K562 (cell line): ENCODE data around the gene HERC3. TPM values are rescaled to one million over a fixed set of nuclear protein-coding genes. Genes with fewer than 3 reads are reported as not detected.

Experiments used
- ATAC-seq: fragments of 200-7000 bp; cut with Tn5 transposase; 3 replicates; pipeline ENCODE4 v1.9.1; 2020; ENCODE audit warnings: moderate library complexity
- BruUV-seq: library from RNA; stranded (reverse); fragments of 400-500 nt; replicated peaks from 2 replicates; lab custom pipeline; 2021; lab: Mats Ljungman, UMichigan
- CTCF ChIA-PET: fragments of 300-600 bp; formaldehyde crosslinking; extraction: SDS; loops from one replicate; lab custom pipeline; 2021; ENCODE audit warnings: low intra/inter-chr PET ratio; lab: Yijun Ruan, JAX
- POLR2A ChIA-PET: fragments of 300-600, 350-650 bp; sonication (Branson Sonifier 250); formaldehyde crosslinking; extraction: SDS; loops from one replicate; lab custom pipeline; 2021; ENCODE audit warnings: antibody characterized with exemption, inconsistent platforms; lab: Yijun Ruan, JAX
- DNase-seq, 4 experiments: peaks; one replicate each; pipeline versions ENCODE4 v3.0.0 to v3.0.0-alpha.2; 2011 to 2018; ENCODE audit warnings: low spot score in 3 of 4, mixed read lengths in 3 of 4; ENCODE audit errors: extremely low read depth in 1 of 4
- FAIRE-seq: peaks from 2 replicates; lab custom pipeline; 2011; peaks lifted over from hg19 to GRCh38; lab: Jason Lieb, UNC
- H2AFZ ChIP-seq: 2 replicates; pipeline ENCODE4 v1.6.0; 2011; ENCODE audit warnings: low read depth, low read length, control low read depth, inconsistent platforms
- H3K27ac ChIP-seq: fragments of 200-600 bp; 3 replicates; pipeline ENCODE4 v1.8.0; 2011; ENCODE audit warnings: low read depth, mild to moderate bottlenecking, control low read depth, inconsistent platforms, low read length, moderate library complexity, mixed read lengths; ENCODE audit errors: extremely low read depth
- H3K27me3 ChIP-seq, 2 experiments: fragments of 300-600 bp in 1 of 2; 2 replicates in 1 of 2; 3 replicates in 1 of 2; pipeline versions ENCODE4 v1.6.0 to v1.8.0; 2011; ENCODE audit warnings: inconsistent platforms in 2 of 2, low read length in 2 of 2, mild to moderate bottlenecking in 1 of 2, mixed read lengths in 1 of 2, moderate library complexity in 1 of 2; ENCODE audit not compliant: control insufficient read depth in 2 of 2, insufficient read depth in 2 of 2
- H3K36me3 ChIP-seq: fragments of 300-600 bp; 3 replicates; pipeline ENCODE4 v1.8.0; 2011; ENCODE audit warnings: mild to moderate bottlenecking, low read length, inconsistent platforms; ENCODE audit not compliant: control insufficient read depth, insufficient read depth
- H3K4me1 ChIP-seq, 2 experiments: fragments of 200-600 bp in 1 of 2; replicated peaks in 1 of 2; 2 replicates in 1 of 2; 3 replicates in 1 of 2; pipeline versions ENCODE4 v1.5.1 to v1.8.0; 2011; ENCODE audit warnings: inconsistent platforms in 2 of 2, low read length in 2 of 2, mild to moderate bottlenecking in 1 of 2, mixed read lengths in 1 of 2, moderate library complexity in 1 of 2; ENCODE audit not compliant: control insufficient read depth in 2 of 2, insufficient read depth in 2 of 2
- H3K4me2 ChIP-seq: 2 replicates; pipeline ENCODE4 v1.6.1; 2011; ENCODE audit warnings: low read length, control low read depth, inconsistent platforms, mixed read lengths; ENCODE audit not compliant: insufficient read depth
- H3K4me3 ChIP-seq: fragments of 200-600 bp; sonication (generic), shearing (Covaris generic); 2 replicates; pipeline ENCODE4 v1.5.1; 2016; ENCODE audit warnings: control low read depth, inconsistent platforms
- H3K79me2 ChIP-seq: fragments of 200-600 bp; 3 replicates; pipeline ENCODE4 v1.8.0; 2011; ENCODE audit warnings: low read length, inconsistent platforms; ENCODE audit not compliant: control insufficient read depth, insufficient read depth
- H3K9ac ChIP-seq, 2 experiments: 2 replicates each; pipeline versions ENCODE4 v1.6.0 to v1.6.1; 2011; ENCODE audit warnings: low read depth in 2 of 2, low read length in 2 of 2, control low read depth in 1 of 2, inconsistent platforms in 1 of 2, mild to moderate bottlenecking in 1 of 2, mixed read lengths in 1 of 2; ENCODE audit not compliant: insufficient read depth in 1 of 2
- H3K9me1 ChIP-seq: one replicate; pipeline ENCODE4 v1.6.0; 2011; ENCODE audit warnings: inconsistent platforms, mild to moderate bottlenecking, low read length, moderate library complexity; ENCODE audit not compliant: control insufficient read depth, insufficient read depth
- H3K9me3 ChIP-seq: replicated peaks from 2 replicates; pipeline ENCODE4 v1.5.1; 2011; ENCODE audit warnings: low read depth, low read length, inconsistent platforms; ENCODE audit not compliant: control insufficient read depth, insufficient read depth
- H4K20me1 ChIP-seq: replicated peaks from 2 replicates; pipeline ENCODE4 v1.6.1; 2011; ENCODE audit warnings: low read length, inconsistent platforms, mixed read lengths; ENCODE audit not compliant: control insufficient read depth, insufficient read depth
- ATF3 ChIP-seq, 2 experiments: fragments of 450-650 bp in 1 of 2; sonication (generic) in 1 of 2; formaldehyde crosslinking in 1 of 2; IDR thresholded peaks in 1 of 2; conservative IDR thresholded peaks in 1 of 2; 2 replicates each; pipeline versions ENCODE4 v1.6.1 to v1.8.1; 2016 to 2023; ENCODE audit warnings: mild to moderate bottlenecking in 2 of 2, moderate library complexity in 2 of 2, inconsistent platforms in 1 of 2, missing genetic modification reagents in 1 of 2
- E2F5 ChIP-seq: sonication (generic); formaldehyde crosslinking; IDR thresholded peaks from 2 replicates; pipeline ENCODE4 v1.8.0; 2022; ENCODE audit warnings: mild to moderate bottlenecking, missing genetic modification reagents
- ID3 ChIP-seq, 2 experiments: fragments of 250-450 bp in 1 of 2; fragments of 450-650 bp in 1 of 2; sonication (Bioruptor Pico) in 1 of 2; IDR thresholded peaks; 2 replicates each; pipeline versions ENCODE4 v1.6.1 to v1.8.0; 2016 to 2021; ENCODE audit warnings: mild to moderate bottlenecking in 2 of 2, moderate library complexity in 2 of 2, missing compliant biosample characterization in 1 of 2, missing genetic modification characterization in 1 of 2
- KDM1A ChIP-seq, 2 experiments: fragments of 450-650 bp; IDR thresholded peaks; 2 replicates each; pipeline ENCODE4 v1.6.1; 2016; ENCODE audit warnings: mild to moderate bottlenecking in 2 of 2
- MAZ ChIP-seq, 2 experiments: fragments of 450-650 bp in 1 of 2; sonication (generic) in 1 of 2; formaldehyde crosslinking; IDR thresholded peaks in 1 of 2; conservative IDR thresholded peaks in 1 of 2; 2 replicates each; pipeline versions ENCODE4 v1.4.0 to v1.5.0; 2020; ENCODE audit warnings: mild to moderate bottlenecking in 1 of 2, missing genetic modification reagents in 1 of 2
- NRF1 ChIP-seq, 2 experiments: fragments of 450-650 bp; IDR thresholded peaks in 1 of 2; conservative IDR thresholded peaks in 1 of 2; 2 replicates each; pipeline ENCODE4 v1.6.1; 2014; ENCODE audit warnings: mild to moderate bottlenecking in 2 of 2
- SP1 ChIP-seq: sonication (generic); formaldehyde crosslinking; IDR thresholded peaks from 2 replicates; pipeline ENCODE4 v1.8.1; 2022; ENCODE audit warnings: mild to moderate bottlenecking, missing genetic modification reagents
- U2AF1 ChIP-seq: fragments of 200-400 bp; formaldehyde crosslinking; optimal IDR thresholded peaks from 2 replicates; pipeline ENCODE3; 2017; ENCODE audit warnings: mild to moderate bottlenecking, low read depth, low read length, moderate library complexity
- ZBTB5 ChIP-seq: fragments of 450-650 bp; IDR thresholded peaks from 2 replicates; pipeline ENCODE4 v1.6.1; 2017; ENCODE audit warnings: antibody characterized with exemption
- ZNF253 ChIP-seq: fragments of 250-450 bp; sonication (Bioruptor Pico); conservative IDR thresholded peaks from 2 replicates; pipeline ENCODE4 v1.6.1; 2021; ENCODE audit warnings: mild to moderate bottlenecking
- ZNF507 ChIP-seq: conservative IDR thresholded peaks from 2 replicates; pipeline ENCODE4 v1.6.1; 2017; ENCODE audit warnings: missing genetic modification characterization, missing compliant biosample characterization
- ZNF77 ChIP-seq: fragments of 250-450 bp; sonication (Bioruptor Pico); IDR thresholded peaks from 2 replicates; pipeline ENCODE4 v1.5.0; 2020
- WGBS: fragments of 100-300 bp; shearing (Covaris generic); methylation state at CpG from one replicate; pipeline ENCODE4 v1.1.6; 2016; ENCODE audit warnings: low coverage, mixed read lengths; ENCODE audit not compliant: insufficient coverage; ENCODE audit errors: missing lambda C conversion rate; 5-methylcytosine and 5-hydroxymethylcytosine counted together
- in situ Hi-C: fragments of 300-500 bp; cut with MboI; formaldehyde crosslinking; loops from 4 replicates; pipeline ENCODE4 v1.15.0; 2018; ENCODE audit warnings: inconsistent platforms, mixed read lengths
- intact Hi-C: fragments of 100-400 bp; cut with micrococcal nuclease; formaldehyde crosslinking; loops from 2 replicates; pipeline ENCODE4 v1.14.2; 2022
- polyA plus RNA-seq, 8 experiments: library from polyadenylated mRNA; depleted of rRNA in 4 of 8; stranded (reverse) in 5 of 8; unstranded in 3 of 8; fragments of >200 nt; fragmentation: Nextera tagmentation in 2 of 8; fragmentation: Illumina TruSeq in 1 of 8; extraction: Ambion mirVana in 2 of 8; extraction: Trizol in 1 of 8; gene quantifications; 2 replicates each; pipeline versions ENCODE4 v1.2.1 to v1.2.3, GENCODE V29; 2011 to 2014; ENCODE audit warnings: inconsistent platforms in 1 of 8, missing spikeins in 1 of 8
- total RNA-seq, 7 experiments: library from RNA; depleted of rRNA in 6 of 7; stranded (reverse); fragments of >200 nt in 6 of 7; fragmentation: Illumina TruSeq in 2 of 7; extraction: Trizol in 2 of 7; gene quantifications; 2 replicates each; pipeline versions ENCODE4 v1.2.1 to v1.2.3, GENCODE V29; 2011 to 2021; ENCODE audit warnings: low replicate concordance in 1 of 7
- TF ChIP-seq, protein P1 (sequence below), 2 experiments: fragments of 450-650 bp in 1 of 2; IDR thresholded peaks; 2 replicates each; pipeline ENCODE4 v1.6.1; 2011 to 2017; ENCODE audit warnings: low read depth in 2 of 2, antibody characterized with exemption in 1 of 2, borderline replicate concordance in 1 of 2, low read length in 1 of 2, mild to moderate bottlenecking in 1 of 2, mixed read lengths in 1 of 2; ENCODE audit not compliant: control insufficient read depth in 1 of 2

HERC3 gene
- total and polyA plus RNA-seq, 9 of the 15 experiments (the other 6 are each of a cell fraction or from before 2014, with no cell fraction given), result 1.8 to 13.1 (median 7.6) TPM

- WGBS, result 80% methylated on average over 6 of the region's 6 CpGs
- no peaks in the 10 kb centered on the region for H3K27me3 ChIP-seq
- CTCF ChIA-PET, result no interaction called here
- no peak overlapping the region for H3K9ac ChIP-seq
- no peaks in the 10 kb centered on the region for H4K20me1 ChIP-seq
- H3K9me3 ChIP-seq, result no peaks in the 10 kb centered on the region
- POLR2A ChIA-PET, result interaction anchor here (0.5 kb wide), 1 partner anchor 10 kb away, joined by 4 read pairs; no protein-coding TSS in a partner anchor
- H3K4me1 ChIP-seq, result no peaks in the 10 kb centered on the region; a peak in 1 of 5 replicates
- no TSS peak for BruUV-seq
- peaks cover 46% of the 10 kb centered on the region; the same call in 2 of the 3 replicates for H3K36me3 ChIP-seq
- no peak overlapping the region for H3K4me3 ChIP-seq
- DNase-seq (no peak), FAIRE-seq (no peak), ATAC-seq (no peak)
- H3K4me2 ChIP-seq, result no peak overlapping the region
- intact Hi-C loops, result no loop called here
- no peak overlapping the region for H3K27ac ChIP-seq
- in situ Hi-C loops, result no loop called here
- no peaks in the 10 kb centered on the region for H3K79me2 ChIP-seq
- H2AFZ ChIP-seq, result no peak overlapping the region
- no peaks in the 10 kb centered on the region for H3K9me1 ChIP-seq
- TF ChIP-seq ATF3 (IDR thresholded peaks at IDR 0.05), result no peak
- TF ChIP-seq ATF3 (CRISPR knock-in tag; conservative IDR thresholded peaks at IDR 0.05), result no peak
- no peak for TF ChIP-seq SP1
- TF ChIP-seq, protein P1, sequence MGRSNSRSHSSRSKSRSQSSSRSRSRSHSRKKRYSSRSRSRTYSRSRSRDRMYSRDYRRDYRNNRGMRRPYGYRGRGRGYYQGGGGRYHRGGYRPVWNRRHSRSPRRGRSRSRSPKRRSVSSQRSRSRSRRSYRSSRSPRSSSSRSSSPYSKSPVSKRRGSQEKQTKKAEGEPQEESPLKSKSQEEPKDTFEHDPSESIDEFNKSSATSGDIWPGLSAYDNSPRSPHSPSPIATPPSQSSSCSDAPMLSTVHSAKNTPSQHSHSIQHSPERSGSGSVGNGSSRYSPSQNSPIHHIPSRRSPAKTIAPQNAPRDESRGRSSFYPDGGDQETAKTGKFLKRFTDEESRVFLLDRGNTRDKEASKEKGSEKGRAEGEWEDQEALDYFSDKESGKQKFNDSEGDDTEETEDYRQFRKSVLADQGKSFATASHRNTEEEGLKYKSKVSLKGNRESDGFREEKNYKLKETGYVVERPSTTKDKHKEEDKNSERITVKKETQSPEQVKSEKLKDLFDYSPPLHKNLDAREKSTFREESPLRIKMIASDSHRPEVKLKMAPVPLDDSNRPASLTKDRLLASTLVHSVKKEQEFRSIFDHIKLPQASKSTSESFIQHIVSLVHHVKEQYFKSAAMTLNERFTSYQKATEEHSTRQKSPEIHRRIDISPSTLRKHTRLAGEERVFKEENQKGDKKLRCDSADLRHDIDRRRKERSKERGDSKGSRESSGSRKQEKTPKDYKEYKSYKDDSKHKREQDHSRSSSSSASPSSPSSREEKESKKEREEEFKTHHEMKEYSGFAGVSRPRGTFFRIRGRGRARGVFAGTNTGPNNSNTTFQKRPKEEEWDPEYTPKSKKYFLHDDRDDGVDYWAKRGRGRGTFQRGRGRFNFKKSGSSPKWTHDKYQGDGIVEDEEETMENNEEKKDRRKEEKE (IDR thresholded peaks at IDR 0.05; ENCODE audit: borderline replicate concordance in 1 of 2, control insufficient read depth in 1 of 2, low read depth in 2 of 2, low read length in 1 of 2), result no peak
- no peak for TF ChIP-seq MAZ (CRISPR knock-in tag; conservative IDR thresholded peaks at IDR 0.05 in 1 of 2, IDR thresholded peaks at IDR 0.05 in 1 of 2)
- no peak for TF ChIP-seq ID3 (CRISPR knock-in tag; IDR thresholded peaks at IDR 0.05)
- TF ChIP-seq ID3 (tag; IDR thresholded peaks at IDR 0.05), result no peak
- no peak for TF ChIP-seq E2F5
- TF ChIP-seq ZNF253 (CRISPR knock-in tag), result no peak
- TF ChIP-seq ZBTB5, result no peak
- TF ChIP-seq U2AF1, result no peak
- no peak for TF ChIP-seq ZNF507 (tag)
- TF ChIP-seq NRF1 (conservative IDR thresholded peaks at IDR 0.05 in 1 of 2, IDR thresholded peaks at IDR 0.05 in 1 of 2), result no peak
- TF ChIP-seq KDM1A (IDR thresholded peaks at IDR 0.05), result no peak
- TF ChIP-seq ZNF77, result no peak
These were observed 137.0 kb downstream of the HERC3 start for GRCh38 chr4:88729146-88729760.
